Aorta (tissue), 5 donors: ENCODE results near the gene LEO1. TPM values are rescaled to one million over a fixed set of nuclear protein-coding genes. Genes with fewer than 3 reads are reported as not detected.

Source experiments
- ATAC-seq: fragments of 200-7000 bp; cut with Tn5 transposase; one replicate; pipeline ENCODE4 v1.9.1; 2022; ENCODE audit warnings: moderate library complexity; ENCODE audit not compliant: low FRiP score
- DNase-seq, 2 donors: peaks; one replicate each; pipeline ENCODE4 v3.0.0-alpha.2; 2020
- H3K27ac ChIP-seq, 2 donors: one replicate each; pipeline ENCODE4 v1.5.1; 2013; ENCODE audit warnings: low read length in 2 of 2, mild to moderate bottlenecking in 2 of 2, moderate library complexity in 2 of 2, control low read depth in 1 of 2, inconsistent platforms in 1 of 2, low read depth in 1 of 2
- H3K27me3 ChIP-seq, 2 donors: one replicate each; pipeline ENCODE4 v1.6.1; 2013; ENCODE audit warnings: control low read depth in 1 of 2, low read length in 1 of 2, mild to moderate bottlenecking in 1 of 2, moderate library complexity in 1 of 2; ENCODE audit not compliant: insufficient read depth in 2 of 2, control insufficient read depth in 1 of 2
- H3K36me3 ChIP-seq, 2 donors: one replicate each; pipeline ENCODE4 v1.6.1; 2013; ENCODE audit warnings: control low read depth in 1 of 2, low read length in 1 of 2, mild to moderate bottlenecking in 1 of 2; ENCODE audit not compliant: insufficient read depth in 2 of 2, control insufficient read depth in 1 of 2
- H3K4me1 ChIP-seq, 2 donors: one replicate each; pipeline ENCODE4 v1.6.1; 2013; ENCODE audit warnings: low read length in 2 of 2, control low read depth in 1 of 2, mild to moderate bottlenecking in 1 of 2, moderate library complexity in 1 of 2; ENCODE audit not compliant: insufficient read depth in 2 of 2, control insufficient read depth in 1 of 2
- H3K4me3 ChIP-seq, 2 donors: one replicate each; pipeline ENCODE4 v1.5.1; 2013; ENCODE audit warnings: low read length in 2 of 2, control low read depth in 1 of 2, mild to moderate bottlenecking in 1 of 2
- H3K9me3 ChIP-seq: one replicate; pipeline ENCODE4 v1.6.1; 2013; ENCODE audit warnings: mild to moderate bottlenecking, low read length; ENCODE audit not compliant: control insufficient read depth
- WGBS, 2 donors: extraction: QIAGEN DNeasy Blood & Tissue Kit; methylation state at CpG; one replicate each; pipeline ENCODE4 v1.1.7; 2013; 5-methylcytosine and 5-hydroxymethylcytosine counted together
- intact Hi-C, 2 donors: fragments of 100-400 bp; cut with DNase I; formaldehyde crosslinking; loops; one replicate each; pipeline versions ENCODE4 v1.14.2 to v1.15.0; 2022
- polyA plus RNA-seq, 2 donors: library from polyadenylated mRNA; stranded (reverse); fragments of 200-250 nt; gene quantifications; one replicate each; pipeline ENCODE4 v1.2.3, GENCODE V29; 2013
- total RNA-seq, 2 donors: library from RNA; stranded (reverse); fragmentation: NEBNext Ultra II Directional; extraction: Animal tissue kit (Norgen Biotek cat#: 25700); gene quantifications; one replicate each; pipeline ENCODE4 v1.2.1, GENCODE V29; 2021
- donor health status: healthy with polysubstance abuse.
- donor health status: Bipolar disorder and iron deficiency.
- donor health status: DM: no; HTN: no; CAD: no.
- donor health status: DM: no; HTN: no; CAD: no.
- donor health status: DM: yes; HTN: yes; CAD: no.

The LEO1 gene
- total and polyA plus RNA-seq, 4 donors: 7.4 to 10.3 (median 9.0) TPM

DNA sequence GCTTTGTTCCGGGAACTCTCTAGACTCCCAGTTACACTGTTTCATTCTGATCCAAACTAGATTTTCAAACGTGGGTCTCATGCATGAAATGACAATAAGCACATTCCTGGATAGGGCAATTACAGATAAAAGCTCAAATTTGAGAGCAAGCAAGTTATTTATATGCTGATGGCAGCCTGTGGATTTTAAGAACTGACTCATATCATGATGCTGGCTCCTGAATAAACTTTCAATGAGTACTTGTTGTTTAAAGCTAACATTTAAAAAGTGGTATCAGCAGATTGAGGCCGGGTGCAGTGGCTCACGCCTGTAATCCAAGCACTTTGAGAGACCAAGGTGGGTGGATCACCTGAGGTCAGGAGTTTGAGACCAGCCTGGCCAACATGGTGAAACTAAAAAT, 66.6 kb downstream of the LEO1 start:
- ATAC-seq (no peak), DNase-seq (no peak)
- intact Hi-C loops: no loop called here
- 69 to 70% methylated on average over 4 of the region's 4 CpGs for WGBS, 2 donors
- no peaks in the 10 kb centered on the region for H3K27me3 ChIP-seq
- H3K4me1 ChIP-seq: no peaks in the 10 kb centered on the region
- H3K4me3 ChIP-seq: no peak overlapping the region
- H3K9me3 ChIP-seq: no peaks in the 10 kb centered on the region
- H3K27ac ChIP-seq: no peak overlapping the region
- peaks cover 4% of the 10 kb centered on the region in 2 donors for H3K36me3 ChIP-seq

- no peak overlapping the region for H3K4me3 ChIP-seq
- intact Hi-C loops: no loop called here
- H3K4me1 ChIP-seq: no peaks in the 10 kb centered on the region
- no peak for DNase-seq
- H3K9me3 ChIP-seq: no peaks in the 10 kb centered on the region
- H3K36me3 ChIP-seq: peaks cover 3 to 4% of the 10 kb centered on the region in 2 donors
- WGBS, 2 donors: 74 to 79% methylated on average over 3 of the region's 3 CpGs
- no peak overlapping the region for H3K27ac ChIP-seq
- no peaks in the 10 kb centered on the region for H3K27me3 ChIP-seq
- no peak for ATAC-seq
These were observed 67.2 kb downstream of the LEO1 start for GRCh38 chr15:51904421-51904820.

- Histone ChIP-seq H3K27me3 (no peaks in the 10 kb centered on the region), H3K4me1 (no peaks in the 10 kb centered on the region), H3K9me3 (no peaks in the 10 kb centered on the region), H3K36me3 (no peaks in the 10 kb centered on the region), H3K4me3 (no peak overlapping the region), H3K27ac (no peak overlapping the region)
- intact Hi-C loops: no loop called here
- no peak for ATAC-seq
- 85 to 93% methylated on average over 2 of the region's 2 CpGs for WGBS, 2 donors
- DNase-seq: no peak
These were observed 82.1 kb downstream of the LEO1 start for GRCh38 chr15:51889486-51889885.

DNA sequence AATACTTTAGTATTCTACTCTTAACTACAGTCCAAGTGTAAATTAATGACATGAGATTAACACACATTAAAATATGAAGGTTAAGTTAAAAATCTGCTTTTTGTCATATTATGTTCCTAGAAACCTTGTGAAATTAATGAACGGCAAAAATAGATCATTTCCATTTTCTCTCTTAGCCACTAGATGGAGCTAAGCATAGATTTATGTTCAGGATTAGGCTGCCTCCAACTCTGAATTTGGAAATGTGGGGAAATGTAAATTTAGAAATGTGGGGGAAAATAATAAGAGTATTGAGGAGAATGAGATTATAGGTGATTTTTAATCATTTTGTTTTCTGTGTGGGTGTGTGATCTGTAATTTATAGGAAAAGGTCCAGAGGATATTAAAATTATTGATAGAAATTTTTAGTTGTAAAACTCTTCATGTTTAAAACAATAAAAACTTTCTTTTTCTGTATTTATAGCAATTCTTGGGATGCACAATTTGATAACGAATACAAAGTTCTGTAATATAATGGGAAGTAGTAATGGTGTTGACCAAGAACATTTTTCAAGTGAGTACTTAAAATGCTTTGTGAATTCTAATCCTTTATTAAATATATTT, 82.9 kb downstream of the LEO1 start:
- Histone ChIP-seq H3K4me1 (no peaks in the 10 kb centered on the region), H3K4me3 (no peak overlapping the region), H3K9me3 (no peaks in the 10 kb centered on the region), H3K27me3 (no peaks in the 10 kb centered on the region), H3K36me3 (no peaks in the 10 kb centered on the region), H3K27ac (no peak overlapping the region)
- ATAC-seq (no peak), DNase-seq (no peak)
- intact Hi-C loops: no loop called here
- 22 to 35% methylated on average over 2 of the region's 2 CpGs for WGBS, 2 donors

Other genes starting within 250 kb of the LEO1 start
- 10 to 100 TPM; 10.5 to 12.2 TPM for gene LYSMD2, start 234.1 kb downstream of the LEO1 start, total RNA-seq
- 10 to 100 TPM in 1 of 2 donors, 1 to 10 TPM in 1; 9.7 to 14.3 TPM for gene LYSMD2, start 234.1 kb downstream of the LEO1 start, polyA plus RNA-seq
- 10 to 100 TPM; 17.8 to 33.1 TPM for gene TMOD2, start 220.2 kb downstream of the LEO1 start, total RNA-seq
- gene TMOD2, start 220.2 kb downstream of the LEO1 start, polyA plus RNA-seq: 1 to 10 TPM; 2.3 to 5.8 TPM
- gene TMOD3, start 142.1 kb downstream of the LEO1 start, total RNA-seq: 10 to 100 TPM; 47.8 to 57.3 TPM
- gene TMOD3, start 142.1 kb downstream of the LEO1 start, polyA plus RNA-seq: 10 to 100 TPM; 11.0 to 11.6 TPM
- 10 to 100 TPM; 23.4 to 27.1 TPM for gene MAPK6, start 47.4 kb upstream of the LEO1 start, total RNA-seq
- gene MAPK6, start 47.4 kb upstream of the LEO1 start, polyA plus RNA-seq: 10 to 100 TPM in 1 of 2 donors, 1 to 10 TPM in 1; 5.6 to 10.4 TPM
- not detected for gene BCL2L10, start 141.0 kb upstream of the LEO1 start, total RNA-seq
- gene BCL2L10, start 141.0 kb upstream of the LEO1 start, polyA plus RNA-seq: not detected
- 10 to 100 TPM; 26.6 to 27.6 TPM for gene GNB5, start 219.6 kb upstream of the LEO1 start, total RNA-seq
- 10 to 100 TPM; 18.2 to 30.0 TPM for gene GNB5, start 219.6 kb upstream of the LEO1 start, polyA plus RNA-seq